H1 (cell line): Measurements from ENCODE around the gene PIK3R6. TPM values are rescaled to one million over a fixed set of nuclear protein-coding genes. Genes with fewer than 3 reads are reported as not detected.
A peak's percentile ranks its signal among the peaks of the same experiment; 100 is the strongest.

Experiments used
- CTCF ChIA-PET: fragments of 300-600 bp; sonication (Branson Sonifier 250); formaldehyde crosslinking; loops from one replicate; lab custom pipeline; 2021; ENCODE audit not compliant: partially characterized antibody; lab: Charles Lee
- POLR2A ChIA-PET: fragments of 300-600 bp; sonication (Branson Sonifier 250); formaldehyde crosslinking; loops from one replicate; lab custom pipeline; 2021; ENCODE audit warnings: inconsistent platforms; ENCODE audit not compliant: partially characterized antibody; lab: Charles Lee
- DNase-seq, 2 experiments: peaks; one replicate each; pipeline versions ENCODE4 v3.0.0 to v3.0.0-alpha.2; 2010 to 2022; ENCODE audit warnings: low spot score in 2 of 2, low read depth in 1 of 2, mixed read lengths in 1 of 2
- FAIRE-seq: peaks from 2 replicates; lab custom pipeline; 2011; peaks lifted over from hg19 to GRCh38; lab: Jason Lieb, UNC
- H2AFZ ChIP-seq: 2 replicates; pipeline ENCODE4 v1.8.1; 2012; ENCODE audit warnings: low read length, inconsistent platforms
- H2AK5ac ChIP-seq: 2 replicates; pipeline ENCODE4 v1.6.1; 2013; ENCODE audit warnings: low read depth, low read length
- H2BK120ac ChIP-seq: replicated peaks from 2 replicates; pipeline ENCODE3; 2013; ENCODE audit warnings: low read depth, low read length, inconsistent platforms
- H2BK12ac ChIP-seq: 2 replicates; pipeline ENCODE4 v1.6.1; 2013; ENCODE audit warnings: low read depth, low read length
- H2BK15ac ChIP-seq: 2 replicates; pipeline ENCODE4 v1.6.1; 2013; ENCODE audit warnings: low read length
- H2BK20ac ChIP-seq: 2 replicates; pipeline ENCODE4 v1.6.1; 2013; ENCODE audit warnings: low read length
- H2BK5ac ChIP-seq: 2 replicates; pipeline ENCODE4 v1.6.1; 2013; ENCODE audit warnings: low read depth, low read length
- H3K14ac ChIP-seq: 2 replicates; pipeline ENCODE4 v1.6.1; 2013; ENCODE audit warnings: inconsistent platforms; ENCODE audit not compliant: insufficient read length
- H3K18ac ChIP-seq: 2 replicates; pipeline ENCODE4 v1.6.1; 2013; ENCODE audit warnings: low read length; ENCODE audit errors: extremely low read depth
- H3K23ac ChIP-seq: 2 replicates; pipeline ENCODE4 v1.6.1; 2013; ENCODE audit warnings: inconsistent platforms; ENCODE audit not compliant: insufficient read length
- H3K23me2 ChIP-seq: 2 replicates; pipeline ENCODE4 v1.6.1; 2013; ENCODE audit warnings: low read depth, low read length
- H3K27ac ChIP-seq: 2 replicates; pipeline ENCODE4 v1.6.1; 2011; ENCODE audit warnings: low read depth, low read length, inconsistent platforms
- H3K27me3 ChIP-seq, 4 experiments: replicated peaks in 1 of 4; 1 replicate in 1 of 4; 2 replicates in 3 of 4; pipeline versions ENCODE4 v1.6.1 to v1.8.1; 2011 to 2013; ENCODE audit warnings: low read length in 3 of 4, mild to moderate bottlenecking in 3 of 4, inconsistent platforms in 2 of 4, mixed read lengths in 2 of 4, moderate library complexity in 1 of 4; ENCODE audit not compliant: control insufficient read depth in 3 of 4, insufficient read depth in 3 of 4; ENCODE audit errors: extremely low read depth in 1 of 4
- H3K36me3 ChIP-seq, 4 experiments: 2 replicates each; pipeline versions ENCODE4 v1.6.1 to v1.8.1; 2011 to 2013; ENCODE audit warnings: mild to moderate bottlenecking in 4 of 4, low read length in 3 of 4, moderate library complexity in 2 of 4, control low read depth in 1 of 4, inconsistent platforms in 1 of 4; ENCODE audit not compliant: insufficient read depth in 4 of 4, control insufficient read depth in 2 of 4
- H3K4ac ChIP-seq: replicated peaks from 2 replicates; pipeline ENCODE3; 2013; ENCODE audit warnings: low read length, low read depth, mixed read lengths, inconsistent platforms; ENCODE audit not compliant: insufficient read length
- H3K4me1 ChIP-seq, 4 experiments: replicated peaks in 1 of 4; 1 replicate in 1 of 4; 2 replicates in 3 of 4; pipeline versions ENCODE4 v1.6.1 to v1.8.1; 2011 to 2013; ENCODE audit warnings: low read length in 3 of 4, inconsistent platforms in 2 of 4, mixed read lengths in 1 of 4; ENCODE audit not compliant: insufficient read depth in 4 of 4, control insufficient read depth in 3 of 4
- H3K4me2 ChIP-seq, 2 experiments: 2 replicates each; pipeline versions ENCODE4 v1.6.1 to v1.8.1; 2011 to 2013; ENCODE audit warnings: low read depth in 2 of 2, low read length in 2 of 2, control low read depth in 1 of 2, inconsistent platforms in 1 of 2, mild to moderate bottlenecking in 1 of 2; ENCODE audit not compliant: insufficient read depth in 1 of 2
- H3K4me3 ChIP-seq, 4 experiments: fragments of 200-600, 300-600 bp in 1 of 4; sonication (generic), shearing (Covaris generic), sonication (Bioruptor Twin) in 1 of 4; 2 replicates each; pipeline versions ENCODE4 v1.5.1 to v1.8.1; 2011 to 2016; ENCODE audit warnings: low read length in 4 of 4, low read depth in 3 of 4, control low read depth in 2 of 4, inconsistent platforms in 2 of 4, mild to moderate bottlenecking in 2 of 4, mixed read lengths in 1 of 4, moderate library complexity in 1 of 4; ENCODE audit not compliant: insufficient read depth in 2 of 4; ENCODE audit errors: extremely low read depth in 1 of 4
- H3K56ac ChIP-seq: replicated peaks from 2 replicates; pipeline ENCODE3; 2013; ENCODE audit warnings: low read depth, mild to moderate bottlenecking, mixed read lengths, low read length, inconsistent platforms; ENCODE audit not compliant: insufficient read length
- H3K79me1 ChIP-seq: 2 replicates; pipeline ENCODE4 v1.6.1; 2013; ENCODE audit warnings: low read depth, low read length, control low read depth
- H3K79me2 ChIP-seq, 2 experiments: 2 replicates each; pipeline versions ENCODE4 v1.6.1 to v1.8.1; 2012 to 2013; ENCODE audit warnings: low read length in 2 of 2, mild to moderate bottlenecking in 2 of 2, inconsistent platforms in 1 of 2; ENCODE audit not compliant: insufficient read depth in 2 of 2, control insufficient read depth in 1 of 2
- H3K9ac ChIP-seq, 4 experiments: replicated peaks in 1 of 4; 1 replicate in 1 of 4; 2 replicates in 3 of 4; pipeline versions ENCODE4 v1.6.1 to v1.8.1; 2011 to 2013; ENCODE audit warnings: low read depth in 3 of 4, low read length in 3 of 4, control low read depth in 2 of 4, mild to moderate bottlenecking in 2 of 4, moderate library complexity in 2 of 4, inconsistent platforms in 1 of 4; ENCODE audit errors: extremely low read depth in 1 of 4
- H3K9me3 ChIP-seq, 2 experiments: 2 replicates each; pipeline versions ENCODE4 v1.6.1 to v1.8.1; 2012 to 2013; ENCODE audit warnings: mild to moderate bottlenecking in 2 of 2, moderate library complexity in 2 of 2, control low read depth in 1 of 2, inconsistent platforms in 1 of 2, low read depth in 1 of 2, low read length in 1 of 2, mixed read lengths in 1 of 2; ENCODE audit not compliant: insufficient read depth in 2 of 2
- H4K20me1 ChIP-seq, 2 experiments: replicated peaks in 1 of 2; 2 replicates each; pipeline versions ENCODE3 to v1.8.1; 2011 to 2013; ENCODE audit warnings: inconsistent platforms in 2 of 2, low read length in 2 of 2, mild to moderate bottlenecking in 1 of 2; ENCODE audit not compliant: insufficient read depth in 2 of 2, control insufficient read depth in 1 of 2
- H4K5ac ChIP-seq: 2 replicates; pipeline ENCODE4 v1.6.1; 2013; ENCODE audit warnings: low read length, low read depth, mixed read lengths, inconsistent platforms; ENCODE audit not compliant: insufficient read length
- H4K8ac ChIP-seq: 2 replicates; pipeline ENCODE4 v1.8.0; 2013; ENCODE audit warnings: mild to moderate bottlenecking, moderate library complexity, low read length, inconsistent platforms; ENCODE audit not compliant: insufficient read depth; ENCODE audit errors: extremely low read depth
- H4K91ac ChIP-seq: replicated peaks from 2 replicates; pipeline ENCODE3; 2013; ENCODE audit warnings: low read length, mixed read lengths, inconsistent platforms; ENCODE audit not compliant: insufficient read length
- EP300 ChIP-seq, 2 experiments: IDR thresholded peaks; 1 replicate in 1 of 2; 2 replicates in 1 of 2; pipeline ENCODE4 v1.6.1; 2011 to 2012; ENCODE audit warnings: low read depth in 2 of 2, low read length in 2 of 2, mild to moderate bottlenecking in 2 of 2, borderline replicate concordance in 1 of 2, inconsistent platforms in 1 of 2, moderate library complexity in 1 of 2
- WGBS, 2 experiments: shearing (Covaris generic) in 1 of 2; methylation state at CpG; one replicate each; pipeline versions ENCODE4 v1.1.6 to v1.1.7; 2013 to 2015; ENCODE audit warnings: low lambda C conversion rate in 2 of 2, mixed read lengths in 2 of 2, inconsistent platforms in 1 of 2, low coverage in 1 of 2, missing lambda C conversion rate in 1 of 2; ENCODE audit not compliant: insufficient replicate concordance in 2 of 2, insufficient coverage in 1 of 2, insufficient read length in 1 of 2; ENCODE audit errors: extremely low coverage in 1 of 2, missing lambda C conversion rate in 1 of 2; 5-methylcytosine and 5-hydroxymethylcytosine counted together
- polyA plus RNA-seq, 7 experiments: library from polyadenylated mRNA; depleted of rRNA in 3 of 7; stranded (reverse) in 5 of 7; unstranded in 2 of 7; fragments of >200 nt in 5 of 7; fragments of 200-250 nt in 2 of 7; gene quantifications; 1 replicate in 5 of 7; 2 replicates in 1 of 7; 4 replicates in 1 of 7; pipeline versions ENCODE4 v1.2.1 to v1.2.3, GENCODE V29; 2011 to 2013; ENCODE audit warnings: missing spikeins in 2 of 7, mixed read lengths in 2 of 7
- total RNA-seq: library from RNA; stranded (reverse); fragmentation: NEBNext Ultra II Directional; extraction: Animal tissue kit (Norgen Biotek cat#: 25700); gene quantifications from 2 replicates; pipeline ENCODE4 v1.2.1, GENCODE V29; 2021
- TF ChIP-seq, protein P1 (sequence below): IDR thresholded peaks from 2 replicates; pipeline ENCODE4 v1.6.1; 2012; ENCODE audit warnings: inconsistent platforms

Gene PIK3R6
- total and polyA plus RNA-seq, 2 of the 8 experiments (the other 6 are each of a cell fraction or from before 2014, with no cell fraction given), result 0.24 to 1.2 TPM

DNA sequence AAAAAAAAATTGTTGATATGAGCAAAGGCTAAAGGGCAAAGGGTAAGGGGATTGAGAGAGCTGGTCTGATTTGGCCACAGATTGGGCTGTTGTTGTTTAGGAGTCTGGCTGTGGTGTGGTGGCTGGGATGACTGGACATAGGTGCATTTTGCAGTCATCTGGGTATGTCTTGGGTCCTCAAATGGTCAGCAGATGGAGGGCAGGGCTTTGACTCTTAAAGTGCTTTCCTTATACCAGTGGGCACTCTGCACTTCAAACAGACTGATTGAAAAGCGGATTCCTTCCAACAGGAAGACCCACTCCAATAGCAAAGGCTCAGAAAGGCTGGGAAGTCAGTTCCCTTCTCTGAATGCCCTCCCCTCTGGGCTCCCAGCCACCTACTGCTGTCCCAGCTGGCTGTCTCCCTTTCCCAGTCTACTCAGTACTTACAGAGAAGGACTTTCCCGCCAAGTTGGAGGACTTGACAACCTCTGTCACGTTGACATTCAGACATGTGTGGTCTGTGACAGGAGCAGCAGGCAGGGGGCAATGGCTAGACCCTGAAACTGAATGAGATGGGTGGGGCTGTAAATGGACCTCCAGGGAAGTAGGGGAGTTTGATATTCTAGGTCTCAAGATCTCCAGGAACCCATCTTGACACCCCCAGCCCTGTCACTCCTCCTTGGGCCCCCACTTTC lies 48.7 kb downstream of the PIK3R6 start:
- Histone ChIP-seq H3K36me3 (no peaks in the 10 kb centered on the region), H4K8ac (no peak overlapping the region), H4K5ac (no peak overlapping the region), H2BK15ac (no peak overlapping the region), H2AK5ac (no peak overlapping the region), H3K27me3 (no peaks in the 10 kb centered on the region), H3K23me2 (no peaks in the 10 kb centered on the region; the same call in 1 of the 2 replicates), H2BK20ac (no peak overlapping the region), H3K4ac (no peak overlapping the region), H3K4me1 (no peaks in the 10 kb centered on the region; a peak in 1 of 7 replicates), H3K14ac (no peak overlapping the region), H4K20me1 (no peaks in the 10 kb centered on the region), H3K18ac (no peak overlapping the region), H3K23ac (no peak overlapping the region), H3K9me3 (no peaks in the 10 kb centered on the region), H2BK5ac (no peak overlapping the region), H3K79me2 (no peaks in the 10 kb centered on the region), H3K79me1 (no peaks in the 10 kb centered on the region), H4K91ac (no peak overlapping the region), H3K4me3 (no peak overlapping the region), H3K56ac (no peak overlapping the region), H2BK120ac (no peak overlapping the region), H2AFZ (no peak overlapping the region), H3K9ac (no peak overlapping the region), H3K4me2 (no peak overlapping the region), H2BK12ac (no peak overlapping the region), H3K27ac (no peak overlapping the region)
- FAIRE-seq (no peak), DNase-seq (peak in 1 of 2 experiments; percentile 44)
- POLR2A ChIA-PET, result interaction anchor here (0.6 kb wide), 1 partner anchor 23 kb away, joined by 3 read pairs; no protein-coding TSS in a partner anchor
- WGBS, 2 experiments, result 76% methylated on average over 3 of the region's 3 CpGs; no CpG with 5 or more reads in 1 of the 2 experiments
- CTCF ChIA-PET, result interaction anchor here (2.4 to 2.5 kb wide), 2 partner anchors 12 to 14 kb away, joined by 7 to 17 read pairs; no protein-coding TSS in a partner anchor
- no peak for TF ChIP-seq EP300 (IDR thresholded peaks at IDR 0.05; ENCODE audit: borderline replicate concordance in 1 of 2, low read depth in 2 of 2, low read length in 2 of 2)
- TF ChIP-seq, protein P1, sequence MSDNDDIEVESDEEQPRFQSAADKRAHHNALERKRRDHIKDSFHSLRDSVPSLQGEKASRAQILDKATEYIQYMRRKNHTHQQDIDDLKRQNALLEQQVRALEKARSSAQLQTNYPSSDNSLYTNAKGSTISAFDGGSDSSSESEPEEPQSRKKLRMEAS, result peak; percentile 31; the same call in 1 of the 2 replicates
